Hepatocyte (in vitro differentiated cells): Measurements from ENCODE around the gene XXYLT1.

Source experiments
- CTCF ChIP-seq: fragments of 200-600 bp; sonication (generic); IDR thresholded peaks from 2 replicates; pipeline ENCODE4 v1.5.1; 2016; ENCODE audit warnings: antibody characterized with exemption, mild to moderate bottlenecking; ENCODE audit not compliant: poor library complexity
- EZH2 ChIP-seq: fragments of 200-600 bp; sonication (generic); IDR thresholded peaks from 2 replicates; pipeline ENCODE4 v1.6.1; 2016; ENCODE audit warnings: antibody characterized with exemption, mild to moderate bottlenecking, borderline replicate concordance
- EZH2phosphoT487 ChIP-seq: fragments of 200-600 bp; sonication (generic); IDR thresholded peaks from one replicate; pipeline ENCODE4 v1.6.1; 2018; ENCODE audit warnings: antibody characterized with exemption, mild to moderate bottlenecking, low read depth, moderate library complexity; ENCODE audit not compliant: unreplicated experiment, severe bottlenecking

DNA sequence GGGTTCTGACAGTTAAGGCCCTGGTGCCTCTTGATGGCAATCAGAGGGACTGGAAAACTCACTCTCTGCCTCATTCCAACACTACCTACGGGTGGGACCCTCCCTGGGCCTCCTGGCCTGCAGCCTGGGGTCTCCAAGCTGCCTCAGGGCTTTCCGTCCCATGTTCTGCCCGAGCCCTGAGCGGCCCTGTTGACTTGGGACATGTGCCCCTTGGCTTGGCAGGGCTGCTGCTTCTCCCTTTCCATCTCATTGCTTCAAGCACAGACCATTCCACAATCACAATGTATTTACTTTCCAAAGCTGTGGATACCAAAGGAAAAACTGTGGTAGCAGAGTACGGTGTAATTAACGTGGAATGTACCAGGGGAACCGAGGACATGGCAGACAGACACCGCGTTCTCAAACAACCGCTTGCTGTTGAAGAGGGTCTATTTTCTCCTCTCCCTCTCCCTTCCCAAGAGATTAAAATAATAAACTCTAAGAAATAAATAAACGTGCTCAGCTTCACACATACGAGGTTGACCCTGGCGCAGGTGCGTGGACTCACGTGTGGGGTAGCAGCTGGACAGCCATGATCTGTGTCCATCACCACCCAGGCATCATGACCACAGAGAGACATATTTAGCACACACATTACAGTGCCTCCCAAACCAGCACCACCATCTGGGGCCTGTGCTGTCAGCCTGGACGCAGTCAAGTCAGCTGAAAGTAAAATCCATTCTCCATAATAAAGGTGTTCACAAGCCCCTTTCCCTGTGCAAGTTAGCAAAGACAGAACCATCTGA lies 172.0 kb downstream of the XXYLT1 start:
- TF ChIP-seq CTCF (no peak), EZH2 (no peak), EZH2phosphoT487 (no peak)
